Measurements from ENCODE around the gene TANGO6.

- TF ChIP-seq CTCF (IDR thresholded peaks at IDR 0.05) (no peak), POLR2A (IDR thresholded peaks at IDR 0.05) (no peak)
These were observed 220.9 kb downstream of the TANGO6 start for GRCh38 chr16:69064124-69064763.

All from ovary (tissue), 3 donors.